HG03045 (cell line): ENCODE results near the gene OR8B12.

Experiments used
- ATAC-seq: cut with Tn5 transposase; IDR thresholded peaks from one replicate; pipeline ENCODE4 v1.9.1; 2021; ENCODE audit warnings: mild to moderate bottlenecking, moderate library complexity; ENCODE audit not compliant: unreplicated experiment

The OR8B12 gene, protein sequence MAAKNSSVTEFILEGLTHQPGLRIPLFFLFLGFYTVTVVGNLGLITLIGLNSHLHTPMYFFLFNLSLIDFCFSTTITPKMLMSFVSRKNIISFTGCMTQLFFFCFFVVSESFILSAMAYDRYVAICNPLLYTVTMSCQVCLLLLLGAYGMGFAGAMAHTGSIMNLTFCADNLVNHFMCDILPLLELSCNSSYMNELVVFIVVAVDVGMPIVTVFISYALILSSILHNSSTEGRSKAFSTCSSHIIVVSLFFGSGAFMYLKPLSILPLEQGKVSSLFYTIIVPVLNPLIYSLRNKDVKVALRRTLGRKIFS

DNA sequence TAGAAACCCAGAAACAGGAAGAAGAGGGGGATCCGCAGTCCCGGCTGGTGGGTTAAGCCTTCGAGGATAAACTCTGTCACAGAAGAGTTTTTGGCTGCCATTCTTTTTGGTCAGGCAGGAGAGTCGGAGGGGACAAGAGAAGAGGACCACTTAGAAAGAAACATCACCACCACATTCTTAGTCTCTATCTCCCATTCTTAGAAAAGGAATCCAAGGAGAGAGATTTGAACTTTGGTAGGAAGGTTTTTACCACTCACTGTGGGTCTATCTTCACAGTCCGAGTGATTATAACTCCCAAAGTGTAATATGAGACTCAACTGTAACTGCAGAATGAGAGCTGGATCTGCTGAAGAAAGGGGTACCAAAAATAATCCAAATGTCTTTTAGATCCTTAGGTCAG lies at the start of gene OR8B12:
Gene OR8B12 (minus strand): TSS at position 101 of the 400 bp plus-strand sequence. CDS start 0 bp downstream, at position 101.
- ATAC-seq = no peak

DNA sequence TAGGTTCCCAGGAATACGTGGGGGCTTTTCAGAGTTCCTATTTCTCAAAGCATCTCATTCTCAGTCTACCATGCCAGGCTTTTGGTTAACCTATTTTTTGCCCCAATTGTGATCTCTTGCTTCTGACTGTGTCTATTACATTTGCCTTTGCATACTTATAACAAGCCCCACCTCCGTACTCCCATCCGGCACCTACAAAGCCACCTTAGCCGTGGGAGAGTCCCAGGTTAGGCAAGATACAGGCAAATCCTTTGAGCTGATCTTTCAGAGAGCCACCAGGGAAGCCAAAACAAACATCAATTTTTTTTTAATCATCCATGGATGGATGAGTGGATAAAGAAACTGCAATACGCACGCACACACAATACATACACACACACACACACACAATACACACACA lies 49.2 kb upstream of the OR8B12 start:
- no peak for ATAC-seq

DNA sequence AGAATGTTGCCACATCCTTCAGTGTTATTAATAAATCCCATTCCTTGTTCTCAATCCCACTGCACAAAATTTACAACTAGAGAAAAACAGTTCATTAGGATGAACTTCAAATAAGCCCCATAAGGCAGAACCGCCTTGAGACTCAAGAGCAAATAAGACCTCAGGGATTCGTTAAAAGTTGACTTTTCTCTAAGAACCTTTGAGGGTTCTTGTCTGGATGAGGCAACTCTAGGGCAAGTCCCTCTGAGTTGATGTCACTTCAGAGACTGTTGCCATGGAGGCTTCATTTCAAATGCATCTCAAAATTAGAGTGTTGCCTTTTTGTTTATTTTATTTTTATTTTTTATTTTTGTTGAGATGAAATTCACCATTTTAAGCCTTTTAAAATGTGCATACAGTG lies 48.0 kb upstream of the OR8B12 start:
- ATAC-seq = no peak

DNA sequence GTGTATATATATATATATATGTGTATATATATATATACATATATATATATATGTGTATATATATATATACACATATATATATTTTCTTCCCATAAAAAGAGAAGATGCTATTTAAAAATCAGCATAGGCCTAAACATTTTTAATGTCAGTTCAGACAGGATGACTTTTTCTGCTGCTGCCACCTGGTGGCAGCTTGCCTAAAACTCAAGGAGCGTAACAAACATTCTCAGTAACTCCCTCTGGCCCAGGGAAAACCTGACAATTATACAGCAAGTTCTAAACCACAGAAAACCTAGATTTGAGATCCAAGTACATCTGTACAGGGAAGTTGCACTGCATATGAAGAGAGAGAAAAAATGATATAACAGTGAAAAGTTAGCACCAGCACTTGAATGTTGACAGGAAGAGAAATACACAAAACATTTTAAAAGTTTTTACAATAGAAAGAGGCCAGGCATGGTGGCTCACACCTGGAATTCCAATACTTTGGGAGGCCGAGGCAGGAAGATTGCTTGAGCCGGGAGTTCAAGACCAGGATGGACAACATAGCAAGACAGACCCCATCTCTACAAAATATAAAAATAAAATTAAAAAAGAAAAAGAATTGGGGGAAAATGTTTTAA lies 42.9 kb upstream of the OR8B12 start:
- no peak for ATAC-seq

DNA sequence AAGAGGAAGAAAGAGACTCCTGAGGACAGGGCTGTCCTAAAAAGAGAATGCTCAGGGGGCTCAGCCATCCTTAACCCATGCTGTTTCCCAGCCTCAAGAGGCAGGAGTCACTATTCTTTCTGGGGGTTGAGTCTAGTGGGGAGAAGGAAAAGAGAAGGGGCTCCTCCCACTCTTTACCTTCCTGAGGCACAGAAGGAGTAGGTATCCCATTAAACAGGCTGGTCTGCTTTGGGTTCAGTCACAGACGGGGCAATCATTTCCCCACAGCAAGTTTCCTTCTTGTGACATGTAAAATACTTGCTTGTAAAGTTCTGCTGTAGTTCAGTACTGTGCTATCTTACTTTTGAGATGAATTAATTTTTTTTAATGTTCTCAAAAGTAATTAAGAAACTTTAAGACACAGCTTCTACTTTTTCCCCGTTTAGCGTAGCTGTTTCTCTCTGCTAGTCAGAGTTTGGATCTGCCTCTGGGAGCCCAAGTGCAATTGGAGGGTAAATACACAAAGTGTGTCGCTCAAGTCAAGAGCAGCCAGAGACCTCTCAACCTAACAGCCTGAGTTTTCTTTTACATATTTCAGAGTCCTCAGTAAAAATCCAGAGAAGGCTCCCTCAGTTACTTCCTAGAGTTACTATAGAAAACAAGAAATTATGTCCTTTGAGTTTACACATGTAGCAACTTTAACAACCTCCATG lies 41.4 kb upstream of the OR8B12 start:
- ATAC-seq = no peak

DNA sequence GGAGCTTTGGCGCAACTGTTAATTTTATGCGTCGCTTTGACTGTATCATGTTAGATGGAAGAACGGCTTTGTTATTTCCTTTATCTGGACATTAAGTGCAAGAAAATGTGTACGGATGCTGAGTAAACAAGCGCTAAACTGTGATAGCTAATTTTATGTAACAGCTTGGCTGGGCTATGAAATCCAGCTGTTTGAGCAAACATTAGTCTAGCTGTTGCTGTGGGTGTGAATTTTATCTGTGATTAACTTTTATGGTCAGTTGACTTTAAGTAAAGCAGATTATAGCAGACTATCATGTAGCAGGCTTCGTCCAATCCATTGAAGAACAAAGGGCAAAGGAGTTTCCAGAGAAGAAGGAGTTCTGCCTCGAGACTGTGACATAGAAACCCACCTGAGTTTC lies 40.3 kb upstream of the OR8B12 start:
- ATAC-seq = no peak

DNA sequence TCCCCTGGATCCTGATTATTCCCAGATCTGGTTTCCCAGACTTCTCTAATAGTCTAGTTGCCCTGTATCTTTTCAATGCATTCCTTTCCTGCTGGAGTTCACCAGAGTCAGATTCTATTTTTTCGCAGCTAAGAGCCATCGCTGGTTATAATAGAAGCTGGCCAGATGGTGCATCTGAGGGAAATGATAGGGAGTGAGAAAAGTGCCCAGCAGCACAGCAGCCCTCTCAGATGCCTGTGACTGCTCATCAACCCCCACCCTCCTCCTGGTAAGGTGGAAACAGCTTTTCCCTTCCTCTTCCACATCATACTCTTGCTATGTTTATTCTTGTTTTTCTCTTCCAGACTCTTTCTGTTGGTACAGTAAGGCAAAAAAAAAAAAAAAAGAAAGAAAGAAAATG lies 39.1 kb upstream of the OR8B12 start:
- no peak for ATAC-seq

DNA sequence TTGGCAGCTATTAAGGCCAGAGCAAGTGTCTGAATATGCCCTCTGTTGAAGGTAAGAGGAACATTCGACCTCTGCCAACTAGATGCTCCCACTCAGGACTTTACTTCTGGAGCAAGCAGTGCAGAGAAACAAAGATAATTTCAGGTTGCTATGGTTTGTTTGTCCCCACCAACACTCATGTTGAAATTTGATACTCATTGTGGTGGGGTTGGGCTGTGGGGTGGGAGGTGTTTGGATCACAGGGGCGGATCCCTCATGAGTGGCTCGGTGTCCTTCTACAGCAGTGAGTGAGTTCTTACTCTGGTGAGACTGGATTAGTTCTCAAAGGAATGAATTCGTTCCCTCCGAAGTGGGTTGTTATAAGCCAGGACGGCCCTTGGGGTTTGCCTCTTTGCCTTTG lies 38.4 kb upstream of the OR8B12 start:
- no peak for ATAC-seq

DNA sequence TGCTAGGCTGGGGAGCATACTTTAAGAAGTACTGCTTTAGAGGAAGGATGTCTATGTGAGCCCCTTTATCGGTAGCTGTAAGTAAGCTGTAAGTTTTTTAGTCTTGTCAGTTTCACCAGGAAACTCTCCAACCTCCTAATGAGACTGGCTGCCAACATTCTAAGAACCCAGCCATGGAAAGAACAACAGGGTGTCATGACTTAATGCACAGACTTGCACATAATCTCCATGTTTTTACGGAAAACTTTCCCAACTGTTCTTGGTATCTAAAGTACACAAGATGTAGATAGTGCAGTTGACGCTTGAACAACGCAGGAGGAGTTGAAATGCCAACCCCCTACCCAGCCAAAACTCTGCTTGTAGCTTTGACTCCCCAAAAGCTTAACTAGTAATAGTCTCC lies 35.3 kb upstream of the OR8B12 start:
- ATAC-seq = no peak

DNA sequence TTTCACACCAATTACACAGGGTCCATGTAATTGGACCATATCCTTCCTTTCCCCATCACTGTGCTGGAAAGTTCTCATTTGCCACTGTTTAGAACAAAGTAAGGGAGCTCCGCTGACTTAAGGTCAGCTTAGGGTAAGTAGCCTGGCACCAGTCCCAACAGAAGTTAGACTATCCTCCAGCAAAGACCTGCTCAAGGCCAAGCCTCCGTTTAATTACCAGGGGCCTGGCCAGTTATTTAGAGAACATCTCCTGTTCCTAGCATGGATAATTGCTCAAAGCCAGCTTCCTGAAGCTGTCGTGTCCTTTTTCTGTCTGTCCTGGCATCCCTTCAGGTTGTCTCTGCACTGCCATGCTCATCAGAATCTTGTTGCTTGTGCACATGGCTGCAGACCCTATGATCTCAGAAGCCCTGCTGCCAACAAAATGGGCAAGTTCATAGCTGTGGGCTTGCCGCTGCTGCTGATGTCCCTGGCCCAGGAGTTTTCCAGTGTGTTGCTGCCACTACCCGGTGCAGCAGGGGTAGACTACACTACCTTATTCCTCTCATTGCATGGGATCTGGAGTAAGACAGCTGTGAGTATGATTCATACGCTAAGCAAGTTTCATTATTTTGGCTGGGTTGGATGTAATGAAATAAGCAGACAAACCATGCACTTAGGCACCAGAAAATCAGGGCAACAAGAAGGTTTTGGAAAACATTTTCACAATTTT lies 34.4 kb upstream of the OR8B12 start:
- ATAC-seq = no peak

DNA sequence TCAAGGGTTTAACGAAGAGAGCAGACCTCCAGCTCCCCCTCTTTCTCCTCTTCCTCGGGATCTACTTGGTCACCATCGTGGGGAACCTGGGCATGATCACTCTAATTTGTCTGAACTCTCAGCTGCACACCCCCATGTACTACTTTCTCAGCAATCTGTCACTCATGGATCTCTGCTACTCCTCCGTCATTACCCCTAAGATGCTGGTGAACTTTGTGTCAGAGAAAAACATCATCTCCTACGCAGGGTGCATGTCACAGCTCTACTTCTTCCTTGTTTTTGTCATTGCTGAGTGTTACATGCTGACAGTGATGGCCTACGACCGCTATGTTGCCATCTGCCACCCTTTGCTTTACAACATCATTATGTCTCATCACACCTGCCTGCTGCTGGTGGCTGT lies 26.7 kb upstream of the OR8B12 start:
- no peak for ATAC-seq

DNA sequence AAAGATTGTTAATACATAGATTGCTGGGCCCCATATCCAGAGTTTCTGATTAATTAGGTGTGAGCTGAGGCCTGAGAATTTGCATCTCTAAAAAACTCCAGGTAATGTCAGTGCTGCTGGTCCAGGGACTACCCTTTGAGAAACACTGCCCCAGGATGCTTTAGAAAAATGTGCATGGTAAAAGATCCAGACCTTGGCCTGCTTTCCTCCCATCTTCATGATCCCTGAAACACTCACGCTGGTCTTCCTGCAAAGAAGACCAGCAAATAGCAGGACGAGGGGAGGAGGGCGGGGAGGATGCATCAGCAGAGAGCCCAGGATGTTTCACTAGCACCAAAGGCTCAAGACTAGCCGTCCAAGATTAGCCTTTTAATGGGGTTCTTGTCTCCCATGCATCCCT lies 26.2 kb upstream of the OR8B12 start, which contains the start of gene OR8A1:
Gene OR8A1 (plus strand): TSS at position 301 of the 400 bp plus-strand sequence. CDS start 123 bp downstream, outside the sequence.
- no peak for ATAC-seq

DNA sequence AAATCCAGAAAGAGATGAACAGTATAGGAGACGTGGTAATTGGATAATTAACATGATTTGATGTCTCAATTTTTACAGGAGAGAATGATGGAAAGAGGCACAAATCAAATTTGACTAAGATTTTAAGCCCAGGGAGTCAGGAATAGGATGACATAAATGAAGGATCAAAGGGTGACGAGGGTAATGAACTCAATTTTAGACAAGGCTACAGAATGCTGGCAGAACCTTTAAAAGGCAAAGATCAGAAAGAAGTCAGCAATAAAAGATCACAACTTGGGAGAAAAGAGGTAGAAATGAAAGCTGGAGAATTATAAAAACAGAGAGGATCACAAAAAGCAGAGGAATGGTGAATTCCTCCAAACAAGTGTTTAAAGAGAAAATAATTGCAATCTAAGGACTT lies 13.4 kb upstream of the OR8B12 start:
- ATAC-seq = no peak

DNA sequence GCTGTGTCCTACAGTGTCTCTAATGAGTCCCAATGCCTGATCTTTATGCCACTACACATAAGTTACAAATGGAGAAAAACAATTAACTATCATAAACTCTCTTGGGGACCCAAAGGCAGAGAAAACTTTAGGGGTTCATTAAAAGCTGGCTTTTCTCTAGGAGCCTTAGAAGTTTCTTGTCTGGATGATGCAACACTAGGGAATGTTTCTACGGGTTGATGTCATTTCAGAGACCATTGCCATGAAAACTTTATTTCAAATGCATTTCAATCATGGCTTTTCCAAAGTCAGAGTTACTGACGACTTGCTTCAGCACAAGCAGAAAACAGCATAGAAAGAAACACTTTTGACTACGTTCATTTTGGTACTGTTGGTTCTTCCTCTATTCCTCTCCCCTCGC lies 8.5 kb upstream of the OR8B12 start:
- no peak for ATAC-seq

DNA sequence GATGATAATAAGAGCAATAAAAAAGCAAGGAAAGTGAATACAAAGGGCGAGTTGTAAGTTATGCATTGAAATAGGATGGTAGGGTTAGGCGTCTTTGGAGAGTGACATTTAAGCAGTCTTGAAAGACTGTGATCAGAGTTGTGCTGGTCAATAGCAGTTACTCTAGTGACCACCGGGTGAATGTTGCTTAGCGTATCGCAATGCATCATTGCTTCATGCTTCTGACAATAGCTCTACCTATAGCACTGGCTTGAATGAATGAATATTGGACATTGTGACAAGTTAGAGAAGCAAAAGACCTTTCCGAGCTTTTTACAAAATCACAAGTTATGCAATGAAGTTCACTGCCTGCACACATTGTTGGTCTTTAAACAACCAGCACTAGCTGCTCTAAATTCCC lies 7.7 kb upstream of the OR8B12 start:
- no peak for ATAC-seq

DNA sequence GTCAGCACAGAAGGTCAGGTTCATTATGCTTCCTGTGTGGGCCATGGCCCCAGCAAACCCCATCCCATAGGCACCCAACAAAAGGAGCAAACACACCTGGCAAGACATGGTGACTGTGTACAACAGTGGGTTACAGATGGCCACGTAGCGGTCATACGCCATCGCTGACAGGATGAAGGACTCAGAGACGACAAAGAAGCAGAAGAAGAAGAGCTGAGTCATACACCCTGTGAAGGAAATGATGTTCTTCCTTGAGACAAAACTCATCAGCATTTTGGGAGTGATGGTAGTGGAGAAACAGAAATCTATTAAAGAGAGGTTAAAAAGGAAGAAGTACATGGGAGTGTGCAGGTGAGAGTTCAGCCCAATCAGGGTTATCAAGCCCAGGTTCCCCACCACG lies 309 bp downstream of the OR8B12 start:
- ATAC-seq = no peak

DNA sequence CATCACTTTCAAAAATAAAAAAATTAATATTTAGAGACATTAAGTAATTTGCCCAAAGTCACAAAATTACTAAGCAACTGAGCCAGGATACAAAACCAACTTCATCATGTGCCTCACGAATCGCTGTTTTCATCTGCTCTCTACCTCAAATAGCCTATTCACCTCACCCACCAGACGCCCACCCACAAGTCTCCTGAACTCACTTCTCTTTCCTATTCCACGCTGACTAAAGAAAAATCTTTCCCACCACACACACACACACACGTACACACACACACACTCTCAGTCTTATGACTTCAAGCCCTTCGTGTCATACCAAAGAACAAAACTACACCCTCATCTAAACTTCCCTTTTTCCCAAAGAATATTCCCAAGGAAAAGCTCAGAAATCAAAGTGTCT lies 2.2 kb downstream of the OR8B12 start:
- no peak for ATAC-seq

DNA sequence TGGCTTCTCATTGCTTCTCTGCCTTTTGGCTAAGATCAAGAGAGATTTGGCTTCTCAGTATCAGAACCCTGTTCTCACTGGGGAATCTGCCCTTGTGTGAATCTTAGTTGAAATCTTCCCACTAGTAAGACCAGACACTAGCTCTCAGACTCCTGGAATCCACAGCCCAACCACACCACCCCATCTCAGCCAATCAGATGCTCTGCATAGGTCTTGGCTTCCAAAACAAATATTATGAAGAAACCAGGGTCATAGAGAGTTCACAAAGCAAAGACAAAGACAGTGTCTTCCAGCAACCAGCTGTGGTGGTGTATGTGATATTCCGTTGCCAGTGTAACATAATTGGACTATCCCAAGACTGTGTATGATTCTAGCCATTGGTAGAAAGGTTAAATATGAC lies 5.4 kb downstream of the OR8B12 start:
- ATAC-seq = no peak

DNA sequence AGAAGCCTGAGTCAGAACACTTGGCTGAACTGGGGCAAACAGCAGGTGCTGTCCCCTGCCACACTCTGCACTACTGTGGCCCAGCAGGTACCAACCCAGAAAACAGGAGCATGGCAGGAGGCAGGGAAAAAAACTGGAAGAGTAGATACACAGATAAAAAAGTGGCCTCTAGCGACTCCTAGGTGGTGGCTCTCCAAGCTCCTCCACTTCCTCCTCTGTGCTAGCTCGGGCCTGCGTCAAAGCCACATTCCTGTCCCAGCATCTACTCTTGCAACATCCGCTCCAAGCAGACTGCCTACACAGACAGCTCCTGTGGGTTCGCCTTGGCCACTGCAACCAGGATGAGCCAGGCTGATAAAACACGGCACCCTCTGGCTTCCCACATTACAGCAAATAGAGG lies 6.9 kb downstream of the OR8B12 start:
- ATAC-seq = no peak

DNA sequence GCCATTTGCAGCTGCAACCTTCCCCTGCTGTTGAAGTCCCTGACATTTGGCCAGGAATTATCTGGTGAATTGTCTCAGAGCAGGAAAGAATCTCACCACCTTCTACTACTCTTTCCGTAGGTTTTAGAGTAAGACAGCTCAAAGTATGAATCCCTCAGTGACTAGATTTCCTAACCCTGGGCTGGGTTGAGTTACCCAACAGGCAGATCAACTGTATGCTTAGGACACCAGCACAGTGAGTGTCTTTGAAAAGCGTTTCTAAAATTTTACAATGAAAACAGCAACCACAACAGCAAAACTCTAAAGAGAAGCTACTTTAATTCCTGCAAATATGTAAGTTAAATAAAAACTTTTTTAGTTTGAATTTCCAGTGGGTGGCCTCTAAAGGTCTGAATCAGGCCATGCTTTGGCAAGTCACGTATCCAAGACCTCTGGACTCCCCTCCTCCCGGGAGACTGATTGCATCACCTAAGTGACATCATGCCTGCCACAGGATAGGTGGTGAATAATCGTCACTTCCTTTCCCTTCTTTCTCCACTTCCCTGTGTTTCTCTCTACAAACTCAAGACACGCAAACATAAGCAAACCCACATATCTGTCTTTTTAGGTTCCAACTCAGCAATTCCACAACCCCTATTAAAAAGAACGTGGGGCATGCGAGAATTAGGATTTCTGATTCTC lies 7.8 kb downstream of the OR8B12 start:
- ATAC-seq = no peak

DNA sequence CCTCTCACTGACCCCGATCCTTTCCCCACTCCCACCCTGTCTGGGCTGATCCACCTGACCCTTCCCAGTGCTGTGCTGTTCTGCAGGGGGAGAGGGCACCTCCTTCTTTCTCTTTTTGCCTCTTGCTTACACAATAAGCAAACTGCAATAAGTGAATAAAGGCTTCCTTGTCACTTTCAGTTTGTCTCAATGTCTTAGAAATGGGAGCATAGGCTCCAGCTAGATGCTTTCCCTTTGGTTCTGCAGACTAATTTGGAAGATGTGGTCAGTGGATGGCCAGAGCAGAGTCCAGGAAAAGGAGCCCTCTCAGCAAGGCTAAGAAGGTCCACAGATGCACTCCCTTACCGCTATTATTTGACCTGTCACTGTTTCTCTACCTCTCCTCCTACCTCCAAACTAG lies 9.4 kb downstream of the OR8B12 start:
- no peak for ATAC-seq
